Activated naive CD4-positive, alpha-beta T cell (primary cell): ENCODE measurements around the gene MORC3.

ENCODE experiments used
- DNase-seq, 4 experiments: peaks; one replicate each; lab custom pipeline; 2025; lab: John Stamatoyannopoulos, UW

The MORC3 gene

DNA sequence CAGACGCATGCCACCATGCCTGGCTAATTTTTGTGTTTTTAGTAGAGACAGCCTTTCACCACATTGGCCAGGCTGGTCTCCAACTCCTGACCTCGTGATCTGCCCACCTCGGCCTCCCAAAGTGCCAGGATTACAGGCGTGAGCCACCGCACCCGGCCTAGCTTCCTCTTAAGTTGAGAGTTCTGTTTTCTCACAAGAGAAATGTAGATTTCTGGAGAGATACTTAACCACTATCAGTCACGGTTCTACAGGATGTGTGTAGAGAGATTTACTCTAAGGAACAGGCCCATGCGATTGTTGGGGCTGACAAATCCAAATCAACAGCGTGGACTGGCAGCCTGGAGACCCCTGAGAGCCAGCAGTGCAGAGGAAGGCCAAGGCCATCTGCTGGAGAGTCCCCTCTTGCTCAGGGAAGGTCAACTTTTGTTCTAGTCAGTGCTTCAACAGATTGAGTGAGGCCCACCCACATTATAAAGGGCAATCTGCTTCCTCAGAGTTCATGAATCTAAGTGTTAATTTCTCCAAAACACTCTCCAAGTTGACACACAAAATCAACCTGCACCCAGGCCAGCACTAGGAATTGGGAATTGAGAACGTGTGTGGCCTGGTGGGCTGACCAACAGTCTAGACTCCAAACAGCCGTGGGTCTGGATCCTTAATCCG is 103.9 kb downstream of the MORC3 start:
- DNase-seq = no peak

DNA sequence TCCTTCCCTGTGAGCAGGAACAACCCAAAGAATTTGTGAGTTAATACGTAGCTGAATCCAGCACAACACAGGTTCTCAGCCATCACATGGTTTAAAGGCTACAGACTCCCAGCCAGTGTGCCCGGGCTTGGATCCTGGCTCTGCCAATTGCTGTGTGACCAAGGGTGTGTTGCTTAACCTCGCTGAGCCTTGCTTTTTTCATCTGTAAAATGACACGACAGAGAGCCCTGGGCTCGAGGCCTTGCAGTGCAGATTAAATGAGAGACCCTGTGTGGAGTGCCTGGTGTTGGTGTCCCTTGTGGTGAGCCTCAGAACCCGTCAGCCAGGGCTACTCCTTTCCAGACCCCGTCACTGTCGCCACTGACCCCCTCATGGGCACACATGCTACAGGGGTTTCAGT is 104.6 kb downstream of the MORC3 start:
- DNase-seq = no peak

DNA sequence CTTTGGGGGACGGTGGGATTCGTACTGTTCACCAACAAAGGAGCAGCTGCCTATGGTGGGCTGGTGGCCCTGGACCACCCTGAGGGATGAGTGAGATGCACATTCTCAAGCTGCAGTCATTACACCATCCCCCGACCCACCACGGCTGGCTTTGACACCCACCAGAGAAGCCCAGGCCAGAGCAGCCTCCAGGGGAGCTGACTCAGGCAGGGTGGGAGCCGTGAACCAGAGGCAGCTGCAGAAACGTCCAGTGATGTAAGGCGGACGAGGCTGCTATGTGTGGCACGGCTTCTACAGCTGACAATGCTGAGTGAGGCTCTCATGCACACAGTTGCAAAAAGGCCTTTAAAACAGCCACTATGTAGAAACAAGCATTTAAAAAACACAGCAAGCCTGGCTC is 105.3 kb downstream of the MORC3 start:
- DNase-seq = no peak
